GM18502 (cell line): ENCODE measurements around the gene CISD3.

ENCODE experiments used
- ATAC-seq: cut with Tn5 transposase; IDR thresholded peaks from one replicate; pipeline ENCODE4 v1.9.1; 2021; ENCODE audit warnings: mild to moderate bottlenecking; ENCODE audit not compliant: unreplicated experiment, poor library complexity

CISD3 gene, protein sequence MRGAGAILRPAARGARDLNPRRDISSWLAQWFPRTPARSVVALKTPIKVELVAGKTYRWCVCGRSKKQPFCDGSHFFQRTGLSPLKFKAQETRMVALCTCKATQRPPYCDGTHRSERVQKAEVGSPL

DNA sequence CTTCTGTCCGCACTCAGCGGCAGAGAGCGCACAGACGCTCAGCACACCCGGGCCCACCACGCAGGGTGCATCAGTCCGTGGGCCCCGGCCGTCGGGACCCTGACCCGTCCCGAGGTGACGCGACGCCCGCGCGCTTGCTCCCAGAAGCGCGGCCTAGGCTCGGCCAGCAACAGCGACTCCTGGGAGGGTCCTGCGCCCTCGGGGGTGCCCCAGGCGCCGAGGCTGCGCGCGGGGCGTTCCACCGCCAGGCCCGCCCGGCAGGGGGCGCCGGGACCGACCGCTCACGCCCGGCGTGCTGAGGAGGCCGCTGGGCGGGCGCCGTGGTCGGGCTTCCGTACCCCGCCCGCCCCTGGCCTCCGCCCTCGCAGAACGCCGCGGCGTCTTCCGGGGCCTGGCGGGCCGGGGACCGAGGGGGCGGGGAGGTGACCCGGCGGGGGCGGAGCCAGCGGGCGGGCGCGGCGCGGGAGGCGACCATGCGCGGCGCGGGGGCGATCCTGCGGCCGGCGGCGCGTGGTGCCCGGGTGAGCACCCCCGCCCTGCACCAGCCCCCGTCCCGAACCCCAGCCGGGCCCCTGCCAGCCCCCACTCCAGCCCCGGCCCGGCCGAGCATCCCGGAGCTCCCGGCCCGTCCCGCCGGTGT is at the start of gene CISD3:
Gene CISD3, plus strand, starts transcription at position 456 of the 640 bp plus-strand sequence. Its CDS starts 18 bp downstream, at position 474.
- peak; percentile 81 for ATAC-seq

DNA sequence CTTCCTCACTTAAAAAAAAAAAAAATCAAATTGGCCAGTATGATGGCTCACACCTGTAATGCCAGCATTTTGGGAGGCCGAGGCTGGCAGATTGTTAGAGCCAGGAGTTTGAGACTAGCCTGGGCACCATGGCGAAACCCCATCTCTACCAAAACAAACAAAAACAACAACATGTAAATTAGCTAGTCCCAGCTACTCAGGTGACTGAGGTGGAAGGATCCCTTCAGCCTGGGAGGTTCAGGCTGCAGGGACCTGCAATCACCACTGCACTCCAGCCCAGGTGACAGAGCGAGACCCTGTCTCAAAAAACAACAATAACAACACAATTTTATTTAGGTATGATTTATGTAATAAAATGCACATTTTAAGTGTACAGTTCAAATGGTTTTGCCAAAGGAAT is 49.0 kb upstream of the CISD3 start:
- ATAC-seq: no peak

DNA sequence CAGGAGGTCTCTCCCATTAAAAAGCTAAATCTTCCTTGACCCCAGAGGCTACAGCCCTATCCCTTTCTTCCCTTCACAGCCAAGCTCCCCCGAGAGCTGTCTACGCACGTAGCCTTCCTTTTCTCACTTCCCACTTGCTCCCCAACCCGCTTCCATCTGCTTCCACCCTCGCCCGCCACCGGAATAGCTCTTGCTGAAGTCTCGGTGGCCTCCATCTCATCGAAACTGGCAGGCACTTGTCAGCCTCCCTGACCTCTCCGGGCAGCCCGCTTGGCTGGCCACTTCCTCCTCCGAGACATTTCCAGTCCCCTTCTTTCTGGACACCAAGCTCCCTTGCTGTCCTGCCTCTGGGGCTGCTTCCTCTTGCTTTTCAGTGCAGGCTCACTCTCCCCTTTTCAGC is 44.6 kb upstream of the CISD3 start:
- ATAC-seq: no peak

DNA sequence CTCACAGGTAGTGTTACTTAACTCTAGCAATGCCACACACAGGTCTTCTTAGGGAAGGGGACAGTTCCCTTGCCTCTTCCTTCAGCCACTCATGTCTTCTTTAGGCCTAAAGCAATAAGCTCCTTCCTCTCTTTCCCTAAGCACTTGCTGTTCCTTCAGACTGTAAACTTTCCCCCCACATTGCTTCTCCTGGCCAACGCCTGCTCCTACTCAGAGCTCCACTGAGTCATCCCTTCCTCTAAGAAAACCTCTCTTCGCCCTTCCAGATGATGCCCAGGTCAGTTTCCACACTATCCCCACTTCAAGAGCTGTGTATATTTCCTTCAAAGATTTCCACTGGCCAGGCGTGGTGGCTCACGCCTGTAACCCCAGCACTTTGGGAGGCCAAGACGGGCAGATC is 42.9 kb upstream of the CISD3 start:
- no peak for ATAC-seq

DNA sequence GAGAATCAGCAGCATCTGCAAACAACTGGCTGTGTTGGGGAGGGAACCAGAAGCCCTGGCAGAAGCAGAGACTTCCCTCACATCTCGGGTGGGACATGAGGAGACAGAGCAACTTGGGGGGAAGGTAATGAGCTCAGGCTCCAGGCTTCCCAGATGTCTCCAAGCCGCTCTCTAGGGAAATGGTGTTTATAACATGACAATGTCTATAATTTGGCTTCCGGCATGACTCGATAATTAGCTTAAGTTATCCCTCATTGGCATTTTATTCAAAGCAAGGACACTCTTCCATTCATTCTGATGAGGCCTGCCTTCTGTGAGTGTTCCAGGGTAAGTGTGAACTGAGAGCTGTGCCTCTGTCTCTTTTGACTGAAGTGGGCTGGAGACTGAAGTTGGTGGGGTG is 39.8 kb upstream of the CISD3 start:
- no peak for ATAC-seq

DNA sequence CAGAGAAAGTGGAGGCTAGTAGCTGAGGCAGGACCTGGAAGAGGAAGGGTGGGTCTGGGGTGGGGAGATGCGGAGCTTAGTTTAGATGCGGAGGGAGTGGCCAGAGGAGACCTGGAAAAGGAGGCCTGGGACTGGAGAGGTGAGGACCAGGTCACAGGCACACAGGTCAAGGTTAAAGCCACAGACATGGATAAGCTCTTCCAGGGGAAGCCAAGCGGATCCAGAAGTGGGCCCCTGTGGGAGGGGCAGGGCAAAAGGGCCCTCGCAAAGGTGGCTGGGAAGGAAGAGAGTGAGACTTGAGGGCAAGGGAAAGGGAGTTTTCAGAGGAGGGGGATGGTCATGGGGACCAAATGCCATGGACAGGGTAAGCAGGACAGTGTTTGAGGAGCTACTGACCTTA is 39.0 kb upstream of the CISD3 start:
- ATAC-seq: no peak

DNA sequence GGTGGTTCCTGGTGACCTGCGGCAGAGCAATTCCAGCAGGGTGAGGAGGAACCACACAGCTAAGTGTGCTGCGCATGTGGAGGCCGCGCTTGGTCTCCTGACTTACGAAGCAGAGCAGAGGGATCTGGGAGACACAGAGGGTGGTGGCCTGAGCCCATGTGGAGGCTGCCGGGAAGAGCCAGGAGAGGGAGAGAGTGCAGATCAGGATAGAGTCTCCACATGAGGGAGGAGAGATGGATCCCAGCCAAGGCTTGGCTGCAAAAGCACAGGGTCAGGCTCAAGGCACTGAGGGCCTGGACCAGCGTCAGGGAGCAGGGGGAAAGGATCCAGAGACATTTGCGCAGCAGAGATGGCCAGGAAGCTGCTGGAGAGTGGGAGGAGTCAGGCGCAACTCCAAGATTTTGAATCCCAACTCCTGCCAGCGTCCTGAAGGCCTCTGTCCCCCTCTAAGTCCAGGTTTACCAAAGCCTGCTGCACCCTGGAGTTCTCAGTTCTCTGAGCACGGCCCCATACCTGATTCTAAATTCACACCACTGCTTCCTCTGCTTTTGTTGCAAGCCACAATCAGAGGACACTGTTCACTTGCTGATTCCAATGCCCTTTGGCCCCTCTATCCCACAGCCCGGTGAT is 36.3 kb upstream of the CISD3 start:
- no peak for ATAC-seq

DNA sequence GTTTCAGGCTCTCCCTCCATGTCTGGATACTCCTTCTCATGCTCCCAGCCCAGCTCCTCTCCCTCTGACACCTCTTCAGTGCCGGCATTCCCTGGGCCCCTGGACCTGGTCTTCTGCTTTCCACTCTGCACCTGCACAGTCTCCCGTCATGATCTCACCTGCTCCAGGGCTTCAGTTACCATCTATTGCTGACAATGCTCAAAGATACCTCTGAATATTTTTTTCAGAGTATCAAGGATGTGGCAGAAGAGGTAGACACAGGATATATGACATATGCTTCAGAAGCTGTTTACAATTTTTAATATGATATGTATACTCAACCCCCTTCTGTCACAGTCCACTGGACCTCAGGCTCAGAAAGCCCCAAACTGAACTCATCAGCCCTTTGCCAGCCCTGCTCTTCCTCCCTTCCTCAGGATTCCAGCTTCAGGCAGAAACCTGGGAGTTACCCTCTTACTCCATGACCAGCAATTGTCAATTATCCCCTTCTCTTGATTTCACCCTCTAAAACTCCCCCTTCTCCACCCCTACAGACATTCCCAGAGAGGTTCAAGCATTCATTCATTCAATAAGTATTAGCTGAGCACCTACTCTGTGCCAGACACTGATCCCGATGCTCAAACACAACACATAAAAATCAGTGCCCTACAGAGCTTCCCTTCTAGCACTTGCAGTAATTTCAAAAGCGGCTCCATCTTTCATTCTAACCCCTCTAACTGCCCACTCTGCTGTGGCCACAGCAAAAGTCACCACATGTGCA is 32.9 kb upstream of the CISD3 start:
- ATAC-seq: no peak

DNA sequence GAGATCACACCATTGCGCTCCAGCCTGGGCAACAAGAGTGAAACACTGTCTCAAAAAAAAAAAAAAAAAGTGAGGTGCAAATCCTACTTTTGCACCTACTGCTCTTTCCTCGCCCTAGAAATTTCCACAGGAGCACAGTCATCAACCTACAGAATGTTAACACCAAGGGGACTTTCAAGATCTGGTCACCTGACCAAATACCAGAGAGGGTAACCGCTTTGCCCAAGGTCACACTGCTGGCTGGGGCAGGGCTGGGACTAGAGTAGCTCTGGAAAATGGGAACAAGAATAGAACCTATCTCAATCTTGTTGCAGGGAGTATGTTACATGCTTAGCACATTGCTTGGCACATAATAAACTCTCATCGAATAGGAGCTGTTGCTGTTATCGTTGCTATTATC is 31.4 kb upstream of the CISD3 start:
- no peak for ATAC-seq

DNA sequence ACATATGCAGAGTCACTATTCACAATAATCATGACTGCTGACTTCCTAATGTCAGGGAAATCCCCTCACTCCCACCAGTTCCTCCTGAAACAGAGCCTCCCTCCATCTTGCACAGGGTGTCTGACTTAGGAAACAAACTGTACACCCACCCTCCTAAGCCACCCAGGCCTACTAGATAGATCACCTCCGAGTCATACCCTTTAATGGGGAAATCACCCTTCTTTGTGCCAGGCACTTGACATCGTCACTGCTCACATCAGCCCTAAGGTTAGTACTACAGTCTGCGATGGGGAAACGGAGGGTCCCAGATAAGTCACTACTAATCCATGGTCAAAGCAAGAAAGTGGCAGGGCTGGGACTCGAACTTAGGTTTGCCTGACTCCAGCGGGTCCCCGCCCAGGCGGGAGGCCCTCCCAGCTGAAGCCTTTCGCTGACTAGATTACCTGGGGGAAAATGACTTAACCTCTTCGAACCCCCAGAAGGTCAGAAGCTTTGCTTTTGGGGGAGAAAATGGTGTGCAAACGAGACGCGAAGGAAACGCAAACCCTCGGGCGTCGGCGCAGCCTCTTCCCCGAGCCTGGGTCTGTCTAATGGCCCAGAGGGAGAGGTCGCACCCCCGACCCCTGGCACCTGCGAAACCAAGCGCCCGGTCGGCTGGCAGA is 28.5 kb upstream of the CISD3 start:
- ATAC-seq: peak; percentile 29

DNA sequence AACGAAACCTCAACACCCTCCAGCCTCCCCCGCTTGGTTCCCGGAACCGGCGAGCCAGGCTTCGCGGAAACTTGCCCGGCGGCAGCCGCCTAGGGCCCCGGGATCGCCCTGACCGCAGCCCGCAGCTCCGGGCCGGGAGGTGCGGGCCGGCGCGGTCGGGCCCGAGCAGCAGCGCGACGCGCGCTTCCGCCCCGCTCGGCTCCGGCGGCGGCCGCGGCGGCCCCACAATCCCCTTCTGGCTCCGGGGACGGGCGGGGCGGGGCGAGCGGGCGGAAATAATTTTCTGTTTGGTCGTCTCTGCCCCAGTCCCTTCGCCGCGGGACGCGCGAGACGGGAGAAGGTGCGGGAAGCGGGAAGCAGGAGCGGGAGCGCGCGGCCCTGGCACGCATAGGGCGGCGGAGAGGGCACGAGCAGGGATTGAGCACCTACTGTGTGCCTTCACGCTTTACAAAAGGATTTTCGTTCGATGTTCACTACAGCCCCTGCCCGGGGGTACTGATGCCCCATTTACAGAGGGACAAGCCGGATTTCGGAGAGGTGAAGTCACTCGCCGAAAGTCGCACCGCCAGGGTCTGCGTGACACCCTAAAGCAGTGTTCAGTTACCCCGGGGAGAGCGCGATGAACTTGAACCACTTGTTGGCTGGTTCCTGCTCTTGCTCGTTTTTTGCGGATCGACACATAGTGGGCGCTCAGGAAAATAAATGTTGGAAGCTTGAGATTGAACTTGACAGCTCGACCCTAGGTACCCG is 27.8 kb upstream of the CISD3 start:
- ATAC-seq: peak; percentile 19

DNA sequence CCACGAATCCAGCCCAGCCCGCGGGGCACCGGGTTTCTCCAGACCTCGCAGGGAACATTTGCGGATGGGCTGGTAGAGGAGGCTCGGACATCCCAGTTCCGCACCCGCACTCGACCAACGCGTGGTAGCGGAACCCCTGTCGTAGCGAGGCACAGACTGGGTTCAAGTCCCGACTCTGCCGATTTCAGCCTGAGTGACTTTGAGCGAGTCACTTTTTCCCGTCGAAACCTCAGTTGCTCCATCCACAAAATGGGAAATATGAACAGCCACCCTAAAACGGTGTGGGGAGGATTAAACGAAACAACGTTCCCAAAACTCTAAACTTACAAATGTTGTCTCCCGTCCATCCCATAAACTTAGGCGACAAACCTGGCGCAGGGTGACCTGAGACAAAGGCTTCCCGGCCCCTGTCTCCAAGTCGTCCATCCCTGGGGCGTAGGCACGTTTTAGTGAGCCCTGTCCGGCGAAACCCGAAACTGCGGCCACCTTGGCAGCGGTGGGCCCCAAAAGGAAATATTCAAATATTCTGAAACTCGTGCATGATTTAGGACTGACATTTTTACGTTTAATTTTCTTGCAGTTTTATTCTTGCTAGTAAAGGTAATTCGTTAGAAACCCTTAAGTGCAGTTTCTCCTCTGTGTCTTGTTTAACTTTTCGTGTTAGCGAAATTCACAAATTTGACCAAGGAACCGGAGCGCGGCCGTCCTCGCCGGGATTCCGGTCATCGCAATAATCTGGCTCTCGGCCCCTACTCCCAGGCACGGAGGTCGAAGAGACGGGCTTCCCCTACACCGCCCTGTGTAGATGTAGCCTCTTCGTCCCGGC is 27.0 kb upstream of the CISD3 start:
- ATAC-seq: no peak

DNA sequence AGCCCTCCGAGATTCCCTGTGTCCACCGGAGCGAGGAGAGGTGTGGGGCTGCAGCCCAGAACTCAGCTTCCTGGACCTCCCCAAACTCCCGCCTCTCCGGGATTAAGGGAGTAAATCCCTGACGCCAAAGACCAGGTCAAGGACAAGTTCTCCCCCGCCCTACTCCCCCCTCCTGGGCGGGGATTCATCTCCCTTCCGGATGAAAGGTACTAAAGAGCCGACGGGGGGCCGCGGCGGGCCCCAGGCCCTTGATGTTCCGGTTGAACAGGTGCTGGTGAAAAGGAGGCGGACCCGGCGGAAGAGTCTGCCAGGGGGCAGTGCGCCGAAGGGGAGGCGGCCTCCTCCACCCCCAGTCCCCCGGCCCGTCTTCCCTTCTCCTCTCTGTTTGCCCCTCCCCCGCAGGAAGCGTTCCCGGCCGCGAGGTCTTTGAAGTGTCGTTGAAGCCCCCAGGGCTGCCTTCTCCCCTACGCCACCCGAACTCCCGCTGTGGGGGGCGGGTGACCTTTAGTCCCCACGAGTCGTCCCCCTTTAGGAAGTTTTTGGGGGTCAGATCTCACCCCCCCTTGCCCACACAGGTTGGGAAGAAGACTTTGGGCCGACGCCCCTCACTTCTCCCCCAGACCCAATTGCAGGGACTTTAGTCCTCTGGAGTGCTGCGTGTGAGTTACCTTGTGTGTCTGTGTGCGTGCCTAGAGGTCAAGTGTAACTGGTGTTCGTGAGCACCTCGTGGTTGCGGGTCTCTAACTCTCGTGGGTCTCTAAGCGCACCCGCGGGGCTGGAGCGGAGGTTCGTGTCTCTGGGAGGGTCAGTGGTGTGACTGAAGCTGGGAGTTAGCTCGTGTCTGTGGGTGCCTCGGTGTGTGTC is 26.2 kb upstream of the CISD3 start:
- no peak for ATAC-seq

DNA sequence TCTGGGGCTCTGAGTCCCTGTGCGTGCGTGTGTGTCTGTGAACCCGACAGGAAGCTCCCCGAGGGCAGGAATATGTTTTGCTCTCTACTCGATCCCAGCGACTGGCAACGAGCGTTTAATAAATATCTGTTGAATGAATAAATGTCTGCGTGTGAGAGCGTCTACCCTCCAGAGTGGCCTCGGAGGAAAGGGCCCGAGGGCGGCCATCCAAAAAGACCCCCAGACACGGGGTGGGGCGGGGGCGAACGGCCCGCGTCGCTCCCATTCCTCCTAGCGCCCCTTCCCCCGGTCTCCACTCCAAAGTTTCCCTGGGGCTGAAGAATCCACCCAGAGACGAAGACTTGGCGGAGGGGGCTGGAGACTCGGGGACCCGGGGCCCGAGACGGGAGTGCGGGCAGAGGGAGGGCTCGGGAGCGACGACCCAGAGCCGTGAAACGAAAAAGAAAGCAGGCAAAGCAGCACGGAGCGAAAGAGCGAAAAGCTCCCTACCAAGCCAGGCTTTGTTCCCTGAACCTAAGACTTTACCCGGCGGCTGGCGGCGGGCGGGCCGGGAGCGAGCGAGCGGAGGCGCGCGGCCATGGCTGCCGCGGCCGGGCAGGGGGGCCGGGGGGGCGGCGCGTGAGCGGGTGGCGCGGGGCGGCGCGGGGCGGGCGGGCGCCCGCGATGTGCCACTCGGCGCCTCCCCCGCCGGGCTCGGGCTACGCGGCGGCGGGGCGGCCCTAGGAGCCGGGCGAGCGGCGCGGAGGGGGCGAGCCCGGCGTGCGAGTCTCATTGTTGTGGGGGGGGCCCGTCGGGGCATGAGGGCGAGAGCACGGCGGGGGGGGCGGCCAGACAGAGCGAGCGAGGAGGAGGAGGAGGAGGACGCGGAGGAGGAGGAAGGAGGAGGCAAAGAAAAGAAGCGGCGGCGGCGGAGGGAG is 25.3 kb upstream of the CISD3 start, which contains the start of gene MLLT6:
Gene MLLT6, plus strand, starts transcription at position 668 of the 917 bp plus-strand sequence. CDS start 360 bp downstream, outside the sequence.
- no peak for ATAC-seq

DNA sequence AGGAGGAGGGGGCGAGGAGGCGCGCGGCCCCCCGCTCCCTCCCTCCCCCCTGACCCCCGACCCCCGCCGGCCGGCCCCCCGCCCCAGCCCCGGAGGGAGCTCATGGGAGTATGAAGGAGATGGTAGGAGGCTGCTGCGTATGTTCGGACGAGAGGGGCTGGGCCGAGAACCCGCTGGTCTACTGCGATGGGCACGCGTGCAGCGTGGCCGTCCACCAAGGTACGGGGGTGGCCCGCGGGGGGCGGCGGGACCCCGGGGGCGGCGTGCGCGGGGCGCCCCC is 24.7 kb upstream of the CISD3 start:
- no peak for ATAC-seq

DNA sequence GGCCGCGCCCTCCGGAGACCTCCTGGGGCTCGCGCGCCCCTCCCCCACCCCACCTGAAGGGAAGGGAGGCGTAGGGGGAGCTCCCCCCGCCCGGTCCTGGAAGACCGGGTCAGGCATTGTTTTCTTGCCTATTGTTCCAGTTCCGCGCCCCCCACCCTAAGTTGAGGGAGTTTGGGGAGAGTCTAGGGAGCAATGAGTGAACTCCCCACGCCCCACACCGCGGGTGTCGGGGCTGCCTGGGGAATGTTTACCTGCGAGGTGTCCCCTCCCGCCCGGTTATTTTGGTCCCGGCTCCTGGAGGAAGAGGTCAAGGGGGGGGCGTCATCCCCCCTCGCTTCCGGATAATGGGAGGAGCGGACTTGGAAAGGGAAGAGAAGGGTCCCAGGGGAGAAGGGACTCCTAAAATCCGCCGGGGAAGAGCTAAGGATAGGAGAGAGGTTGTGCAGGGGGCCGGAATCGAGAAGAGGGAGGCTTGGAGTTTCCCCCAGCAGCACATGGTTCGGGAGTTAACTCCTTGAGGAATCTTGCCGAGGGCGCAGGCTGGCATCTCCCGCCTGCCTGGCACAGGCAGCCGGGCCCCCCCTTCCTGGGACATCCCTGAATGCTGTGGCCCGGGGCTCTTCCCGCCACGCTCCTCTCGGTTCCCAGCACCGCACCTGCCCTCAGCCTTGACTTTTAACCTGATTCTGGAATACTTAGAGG is 24.2 kb upstream of the CISD3 start:
- ATAC-seq: no peak
